ENCODE measurements around the gene PRKAG2.

Gene PRKAG2

DNA sequence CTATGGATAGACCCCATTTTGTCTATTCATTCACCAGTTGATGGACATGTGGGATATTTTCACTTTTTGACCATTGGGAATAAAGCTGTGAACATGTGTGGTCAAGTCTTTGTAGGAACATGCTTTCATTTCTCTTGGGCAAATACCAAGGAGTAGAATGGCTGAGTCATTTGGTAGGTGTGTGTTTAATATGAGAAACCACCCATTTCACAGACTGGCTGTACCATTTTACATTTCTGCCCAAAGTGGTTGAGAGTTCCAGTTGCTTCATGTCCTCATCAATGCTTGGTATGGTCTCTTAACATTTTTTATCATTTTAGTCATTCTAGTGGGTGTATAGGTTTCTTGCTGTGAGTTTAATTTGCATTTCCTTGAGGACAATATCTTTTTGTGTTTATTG, 232.4 kb downstream of the PRKAG2 start:
- no peak for DNase-seq (ENCODE audit: low read depth)

DNA sequence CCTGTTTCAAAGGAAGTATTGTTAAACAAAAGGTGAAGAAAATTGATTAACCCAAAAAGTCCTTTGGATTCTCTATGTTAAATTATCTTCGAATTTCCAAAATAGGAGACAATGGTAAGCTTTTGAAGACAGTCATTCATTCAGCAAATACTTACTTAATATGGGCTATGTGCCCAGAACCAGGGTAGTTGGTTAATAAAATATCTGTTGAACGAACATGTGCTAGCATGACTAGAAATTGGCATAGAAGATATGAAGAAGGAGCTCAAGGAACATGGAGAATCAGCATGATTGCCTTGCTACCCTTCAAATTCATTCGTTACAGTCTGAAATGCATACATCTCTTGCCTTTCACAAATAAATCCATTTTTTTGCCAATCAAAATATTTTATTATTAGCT, 234.2 kb downstream of the PRKAG2 start:
- no peak for DNase-seq (ENCODE audit: low read depth)

DNA sequence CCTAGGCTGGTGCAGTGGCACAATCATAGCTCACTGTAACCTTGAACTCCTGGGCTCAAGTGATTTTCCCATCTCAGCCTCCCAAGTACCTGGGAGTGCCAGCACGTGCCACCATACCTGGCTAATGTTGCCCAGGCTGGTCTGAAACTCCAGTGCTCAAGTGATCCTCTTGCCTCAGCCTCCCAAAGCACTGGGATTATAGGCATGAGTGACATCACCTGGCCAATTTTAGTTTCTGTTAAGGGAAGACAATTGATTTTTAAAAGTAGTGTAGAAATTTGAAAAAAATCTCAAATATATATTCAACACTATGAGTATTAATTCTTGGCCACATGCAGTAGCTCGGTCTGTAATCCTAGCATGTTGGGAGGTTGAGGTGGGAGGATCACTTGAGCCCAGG, 235.3 kb downstream of the PRKAG2 start:
- DNase-seq (ENCODE audit: low read depth) = no peak

DNA sequence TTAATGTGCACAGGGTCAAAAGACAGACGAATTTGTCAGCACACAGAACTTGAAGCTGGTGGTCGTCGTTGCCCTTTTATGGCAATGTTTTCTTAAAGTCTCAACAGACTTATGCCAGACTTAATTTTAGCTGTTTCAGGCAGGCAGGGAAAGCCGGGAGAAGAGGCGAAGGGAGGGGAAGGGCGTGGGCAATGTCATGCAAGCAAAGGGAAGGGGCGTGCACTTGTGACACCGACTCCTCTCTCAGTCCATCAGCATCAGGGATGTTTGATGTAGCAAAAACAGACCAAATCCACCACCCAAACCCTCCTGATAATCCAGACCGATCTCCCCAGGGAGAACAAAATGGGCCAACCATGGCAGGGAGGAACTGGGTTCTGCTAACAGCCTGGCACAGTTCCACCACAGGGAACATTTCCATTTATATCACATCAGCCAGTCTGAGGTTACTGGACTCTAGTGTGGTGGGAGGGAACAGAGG, 239.1 kb downstream of the PRKAG2 start:
- no peak for DNase-seq (ENCODE audit: low read depth)

DNA sequence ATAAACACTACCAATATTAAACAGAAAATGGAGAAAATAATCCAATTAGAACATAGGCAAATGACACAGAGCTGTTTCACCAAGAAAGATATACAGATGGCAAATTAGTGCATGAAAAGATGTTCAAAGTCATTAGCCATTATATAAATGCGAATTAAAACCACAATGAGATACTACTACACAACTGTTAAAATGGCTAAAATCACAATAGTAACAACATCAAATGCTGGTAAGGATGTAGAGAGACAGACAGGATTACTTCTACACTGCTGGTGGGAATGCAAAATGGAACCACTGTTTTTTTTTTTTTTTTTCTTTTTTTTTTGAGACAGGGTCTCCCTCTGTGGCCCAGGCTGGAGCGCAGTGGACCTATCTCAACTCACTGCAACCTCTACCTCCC, 242.3 kb downstream of the PRKAG2 start:
- DNase-seq (ENCODE audit: low read depth) = no peak

DNA sequence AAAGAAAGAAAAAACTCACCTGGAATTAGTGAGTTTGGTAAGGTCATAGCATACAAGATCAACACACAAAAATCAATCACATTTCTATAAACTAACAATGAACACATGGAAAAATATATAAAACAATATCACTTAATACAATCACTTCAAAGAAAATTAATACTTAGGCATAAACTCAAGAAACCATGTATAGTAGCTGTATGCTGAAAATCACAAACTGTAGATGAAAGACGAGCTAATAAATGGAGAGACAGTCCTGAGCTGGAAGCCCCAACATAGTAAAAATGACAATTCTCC, 243.5 kb downstream of the PRKAG2 start:
- no peak for DNase-seq (ENCODE audit: low read depth)

DNA sequence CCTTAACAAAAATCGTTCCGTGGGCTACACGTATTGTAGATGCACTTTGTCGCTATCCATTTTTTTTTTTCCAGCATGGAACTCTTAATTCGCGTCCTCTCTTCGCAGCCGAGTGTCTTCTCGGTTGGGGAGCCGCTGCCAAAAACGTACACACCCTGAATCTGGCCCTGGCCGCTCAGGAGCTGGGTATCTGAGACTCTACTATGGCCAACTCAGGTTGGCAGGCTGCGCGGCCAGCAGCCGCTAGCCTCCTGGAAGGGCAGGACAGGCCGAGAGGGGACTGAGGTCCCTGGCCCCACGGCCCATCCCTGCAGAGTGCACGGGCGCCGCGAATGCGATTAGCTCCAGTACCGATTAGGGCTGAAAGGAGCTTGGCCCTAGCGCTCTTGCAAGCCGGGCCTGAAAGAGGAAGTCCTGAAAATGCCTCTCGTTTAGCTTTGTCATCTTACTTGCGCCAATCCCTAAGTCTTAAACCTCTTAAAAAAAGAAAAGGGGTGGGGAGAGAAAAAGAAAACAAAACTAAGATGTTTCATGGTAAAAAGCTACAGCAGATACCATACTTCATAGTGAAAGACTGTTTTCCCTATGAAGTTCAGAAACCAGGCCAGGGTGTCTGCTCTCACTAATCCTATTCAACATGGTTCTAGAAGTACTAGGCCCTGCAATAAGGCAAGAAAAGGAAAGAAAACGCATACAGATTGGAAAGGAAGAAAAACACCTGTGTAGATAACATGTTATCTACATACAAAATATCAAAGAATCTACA, 244.0 kb downstream of the PRKAG2 start:
- DNase-seq (ENCODE audit: low read depth) = peak; percentile 30

DNA sequence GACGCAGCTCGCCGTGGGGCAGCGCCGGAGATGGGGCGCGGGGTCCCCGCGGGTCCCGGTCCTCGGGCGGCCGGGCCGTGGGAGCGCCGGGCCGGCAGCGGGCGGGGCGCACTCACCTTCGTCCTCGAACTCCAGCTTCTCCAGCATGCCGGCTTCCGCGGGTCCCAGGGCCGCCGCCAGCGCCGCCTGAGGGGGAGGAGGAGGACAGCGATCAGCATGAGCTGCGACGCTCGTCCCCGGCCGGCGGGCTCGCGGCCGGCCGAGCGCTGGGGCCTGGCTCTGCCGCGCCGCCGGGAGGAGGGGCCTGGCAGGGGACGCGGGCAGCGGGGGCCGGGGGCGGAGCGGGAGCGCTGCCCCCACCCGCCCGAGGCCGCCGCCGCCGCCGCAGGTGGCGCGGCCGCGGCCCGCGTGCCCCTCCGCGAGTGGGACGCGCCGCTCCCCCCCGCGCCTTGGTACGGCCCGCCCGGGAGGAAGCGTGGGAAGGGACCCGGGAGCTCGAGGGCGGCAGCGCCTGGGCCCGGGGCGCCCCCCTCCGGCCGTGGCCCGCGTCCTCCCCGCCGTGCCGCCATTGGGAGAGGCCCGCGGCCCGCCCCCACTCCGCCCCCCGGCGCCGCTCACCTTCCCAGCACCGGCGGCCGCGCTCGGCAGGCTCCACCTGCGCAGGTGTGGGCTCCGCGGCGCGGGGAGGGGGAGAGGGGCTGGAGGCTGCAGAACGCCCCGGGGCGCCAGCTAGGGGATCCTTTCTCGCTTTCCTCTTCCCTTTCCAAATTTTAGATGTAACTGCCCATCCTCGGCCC, 244.8 kb downstream of the PRKAG2 start:
- DNase-seq (ENCODE audit: low read depth) = peak; percentile 92

DNA sequence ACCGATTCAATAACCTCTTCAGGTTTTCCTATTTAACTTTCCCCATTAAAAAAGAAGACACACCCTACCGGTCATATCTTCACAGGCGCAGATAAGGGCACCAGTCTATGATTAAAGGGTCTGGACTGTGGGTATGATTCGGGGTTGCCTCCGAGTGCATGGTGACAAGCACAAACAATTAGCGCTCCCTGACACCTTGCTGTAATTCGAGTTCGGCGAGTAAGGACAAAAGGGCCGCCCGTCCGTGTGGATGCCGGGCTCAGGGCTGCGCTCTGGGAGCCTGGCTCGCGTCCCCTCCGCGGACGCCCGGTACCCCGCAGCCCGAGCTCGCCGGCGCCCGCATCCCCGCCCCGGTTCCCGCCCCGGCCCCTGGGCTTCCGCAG, 245.4 kb downstream of the PRKAG2 start:
- no peak for DNase-seq (ENCODE audit: low read depth)

DNA sequence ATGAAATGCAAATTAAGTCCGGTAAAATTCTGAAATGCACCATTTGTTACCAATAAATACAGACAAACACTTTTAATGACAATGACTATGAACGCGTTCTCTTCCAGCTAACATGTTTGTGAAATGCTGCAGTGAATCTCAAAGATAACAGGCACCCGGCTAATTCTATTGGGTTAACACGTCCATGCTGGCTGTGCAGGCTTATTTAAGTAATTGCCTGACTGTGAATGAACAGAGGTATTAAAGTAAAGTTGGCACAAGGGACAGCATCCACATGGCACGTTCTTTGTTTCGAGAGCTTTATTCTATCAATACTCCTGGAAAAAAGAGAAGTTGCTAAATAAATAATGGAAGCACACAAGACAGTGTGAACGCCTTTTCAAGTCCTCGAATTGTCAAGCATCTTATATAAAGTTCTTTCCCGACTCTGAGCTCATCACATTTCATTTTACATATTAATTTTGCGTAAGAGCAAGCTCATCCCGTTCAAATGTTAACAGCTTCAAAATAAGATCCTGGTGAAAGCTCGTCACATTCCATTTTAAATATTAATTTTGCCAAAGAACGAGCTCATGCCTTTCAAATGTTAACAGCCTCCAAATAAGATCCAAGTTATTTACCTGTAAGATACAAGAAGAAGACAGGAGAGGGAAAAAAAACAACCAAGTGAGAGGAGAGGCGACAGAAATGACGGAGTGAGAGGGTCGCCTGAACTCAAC, 245.9 kb downstream of the PRKAG2 start:
- no peak for DNase-seq (ENCODE audit: low read depth)

DNA sequence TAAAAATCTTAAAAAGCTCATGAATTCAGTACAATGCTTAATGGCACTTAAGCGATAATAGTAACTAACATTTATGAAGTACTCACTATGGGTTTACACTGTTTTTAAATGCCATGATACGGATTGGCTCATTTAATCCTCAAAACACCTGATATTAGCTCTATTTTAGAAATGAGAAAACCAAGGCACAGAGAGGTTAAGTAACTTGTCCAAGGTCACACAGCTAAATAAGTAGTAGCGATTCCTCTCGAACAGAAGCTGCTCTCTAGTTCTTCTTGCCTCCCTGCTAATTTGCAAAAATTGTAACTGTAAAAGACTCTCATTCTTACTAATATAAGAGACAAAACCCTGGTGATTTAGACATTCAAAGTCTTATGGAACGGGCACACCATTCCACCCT, 246.6 kb downstream of the PRKAG2 start:
- no peak for DNase-seq (ENCODE audit: low read depth)

DNA sequence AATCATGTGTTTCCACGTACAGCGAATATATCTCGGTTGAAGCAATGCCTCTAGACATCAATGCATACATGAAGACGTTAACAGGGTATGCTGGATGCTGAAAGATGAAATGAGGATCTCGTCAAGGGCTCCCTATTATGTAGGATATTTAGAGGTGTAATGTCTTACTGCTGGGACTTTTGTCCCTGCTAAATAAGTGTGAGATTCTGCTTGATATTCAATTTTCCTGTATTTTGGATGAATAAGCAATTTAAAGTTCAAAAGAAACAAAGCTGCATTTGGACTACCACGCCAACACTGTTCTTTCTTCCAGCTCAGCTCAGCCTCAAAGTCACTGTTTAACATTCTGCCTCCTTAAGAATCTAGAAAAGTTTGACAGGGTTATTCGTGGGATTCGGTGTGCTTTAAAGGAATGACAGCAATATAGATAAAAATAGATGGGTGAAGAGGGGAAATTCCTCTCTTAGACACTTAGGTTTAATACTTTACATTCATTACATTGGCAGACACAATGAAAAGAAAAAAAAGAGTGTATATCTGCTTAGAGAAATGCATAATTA, 247.1 kb downstream of the PRKAG2 start:
- DNase-seq (ENCODE audit: low read depth) = no peak

DNA sequence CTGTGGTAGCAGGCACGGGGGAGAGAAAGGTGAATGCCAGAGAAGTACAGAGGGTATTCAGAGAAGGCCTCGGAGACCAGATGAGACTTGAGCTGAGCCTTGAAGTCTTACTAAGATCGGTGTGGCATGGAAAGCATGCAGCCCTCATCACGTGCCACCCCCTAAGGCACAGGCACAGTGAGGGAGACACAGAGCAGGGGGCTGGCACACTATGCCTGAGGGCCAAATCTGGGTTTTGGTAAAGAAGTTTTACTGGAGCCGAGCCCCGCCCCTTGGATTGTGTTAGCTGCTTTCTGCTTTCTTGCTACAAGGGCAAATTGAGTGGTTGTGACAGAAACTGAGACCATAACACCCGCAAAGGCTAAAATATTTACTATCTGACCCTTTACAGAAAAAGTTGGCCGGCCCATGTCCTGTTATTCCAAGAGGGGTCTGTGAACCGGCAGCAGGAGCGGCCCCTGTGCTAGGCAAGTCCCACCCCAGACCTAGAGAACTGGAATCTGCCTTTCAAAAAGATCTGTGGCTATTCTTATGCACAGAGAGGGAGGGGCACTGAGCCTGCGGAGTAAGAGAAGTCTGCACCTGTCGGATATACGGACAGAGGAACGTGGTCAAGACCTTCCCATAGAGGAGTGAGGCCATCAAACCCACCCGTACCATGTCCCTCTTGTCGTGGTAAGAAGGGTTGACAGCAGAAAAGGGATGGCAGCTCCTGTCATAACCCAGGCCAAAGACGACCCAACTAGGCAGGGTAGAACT, 247.9 kb downstream of the PRKAG2 start:
- DNase-seq (ENCODE audit: low read depth) = no peak

DNA sequence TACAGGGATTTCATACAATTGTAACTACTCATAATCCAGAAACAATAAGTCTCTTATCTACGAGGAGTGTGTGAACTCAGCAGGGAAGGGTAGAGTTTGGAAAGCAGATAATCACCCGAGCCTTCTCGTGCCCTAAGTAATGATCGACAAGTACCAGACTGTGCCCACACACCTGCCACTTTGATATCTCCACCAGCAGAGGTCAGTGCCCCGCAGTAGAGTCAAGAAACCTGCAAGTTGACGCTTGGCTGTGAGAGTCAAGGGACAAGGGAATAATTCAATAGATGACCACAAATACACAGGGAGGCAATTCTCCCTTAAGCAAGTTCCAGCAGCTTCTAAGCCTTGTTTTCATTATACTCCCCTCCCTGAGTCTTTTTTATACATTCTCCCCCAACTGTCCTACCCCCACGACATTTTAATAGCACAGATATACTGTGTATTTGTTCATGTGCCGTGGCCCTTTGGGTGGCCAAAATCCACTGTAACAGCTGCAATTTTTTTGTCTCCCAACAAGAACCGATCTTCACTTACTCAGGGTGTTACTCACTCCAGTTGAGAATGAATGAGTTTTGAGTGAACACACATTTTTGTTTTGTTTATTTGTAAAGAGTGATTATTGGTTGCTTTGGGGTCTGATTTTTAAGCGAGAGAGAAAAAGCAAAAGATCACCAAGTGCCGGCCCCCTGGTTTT, 250.3 kb downstream of the PRKAG2 start:
- no peak for DNase-seq (ENCODE audit: low read depth)

DNA sequence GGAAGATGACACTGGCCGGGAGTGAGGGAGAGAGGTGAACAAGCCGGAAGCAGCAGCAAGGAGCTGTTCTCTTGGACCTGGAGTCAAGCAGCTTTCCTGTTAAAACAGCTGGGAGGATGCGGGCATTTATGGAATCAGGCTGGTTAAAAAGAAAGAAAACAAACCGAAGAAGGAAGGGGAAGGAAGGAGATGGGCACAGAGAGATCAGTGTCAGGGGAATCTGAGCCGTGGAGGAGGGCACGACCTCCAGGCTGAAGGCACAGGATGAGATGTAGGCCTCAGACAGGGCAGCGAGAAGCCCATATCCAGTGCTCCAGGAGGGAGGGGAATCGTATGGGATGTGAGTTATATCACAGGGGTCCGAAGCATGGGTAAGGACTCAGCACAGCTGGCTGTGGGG, 251.3 kb downstream of the PRKAG2 start:
- DNase-seq (ENCODE audit: low read depth) = no peak

DNA sequence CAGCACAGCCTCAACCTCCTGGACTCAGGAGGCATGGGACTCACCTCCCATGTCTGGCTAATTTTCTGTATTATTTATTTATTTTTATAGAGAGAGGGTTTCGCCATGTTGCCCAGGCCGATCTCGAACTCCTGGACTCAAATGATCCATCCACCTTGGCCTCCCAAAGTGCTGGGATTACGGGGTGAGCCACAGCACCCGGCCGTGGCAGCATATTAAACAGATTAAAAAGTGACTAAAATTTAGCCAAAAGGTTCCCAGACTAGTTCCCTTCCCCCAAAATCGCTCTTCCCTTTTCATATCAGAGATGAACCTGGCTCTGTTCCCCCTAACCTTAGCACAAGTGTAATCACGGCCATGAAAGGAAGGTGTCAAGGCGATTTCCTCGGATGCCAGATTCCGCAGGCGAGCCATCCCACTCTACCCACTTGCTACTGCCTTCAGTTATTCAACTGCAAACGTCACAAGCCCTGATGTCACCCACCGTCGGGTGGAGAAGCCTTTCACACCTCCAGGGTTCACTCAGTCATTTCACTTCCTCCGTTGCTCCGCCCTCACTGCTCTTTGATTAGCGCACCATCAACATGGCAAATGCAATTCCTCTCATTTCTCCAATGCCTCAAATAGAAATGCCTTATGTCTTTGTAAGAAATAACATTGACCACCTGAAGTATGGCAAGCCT, 252.5 kb downstream of the PRKAG2 start:
- no peak for DNase-seq (ENCODE audit: low read depth)

DNA sequence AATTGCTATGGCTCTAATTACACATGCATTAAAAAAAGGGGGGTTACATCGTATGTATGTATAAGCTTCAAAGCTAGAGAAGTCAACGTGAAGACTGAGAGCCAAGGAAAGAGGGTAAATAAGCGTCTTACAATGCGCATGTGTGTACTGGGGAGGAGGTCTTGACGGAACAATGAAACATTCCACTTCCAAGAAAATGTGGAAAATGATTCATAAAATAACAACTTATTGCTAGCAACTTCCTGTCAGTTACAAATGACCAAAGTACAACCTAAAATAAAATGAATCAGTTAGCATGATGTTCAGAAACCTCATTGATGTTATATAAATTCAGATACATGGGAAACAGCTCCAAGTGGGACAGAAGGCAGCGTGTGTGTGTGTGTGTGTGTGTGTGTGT, 253.1 kb downstream of the PRKAG2 start:
- no peak for DNase-seq (ENCODE audit: low read depth)

DNA sequence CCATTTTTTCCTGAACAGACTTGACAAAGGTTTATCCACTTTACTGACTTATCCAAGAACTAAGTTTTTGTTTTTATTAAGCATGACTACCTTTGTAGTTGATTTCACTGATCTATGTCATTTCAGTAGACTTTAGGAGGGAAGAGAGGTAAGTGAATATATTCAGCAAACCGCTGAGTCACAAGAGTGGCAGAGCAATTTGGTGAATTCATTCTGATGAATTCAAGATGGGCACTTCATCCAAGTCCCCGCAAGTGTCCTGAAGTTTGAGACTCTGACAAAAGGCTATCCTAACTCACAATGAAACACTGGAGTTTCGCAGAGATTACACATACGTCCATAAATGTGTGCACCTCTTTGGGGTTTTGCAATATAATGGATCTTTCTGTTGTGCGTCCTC, 255.0 kb downstream of the PRKAG2 start:
- no peak for DNase-seq (ENCODE audit: low read depth)

DNA sequence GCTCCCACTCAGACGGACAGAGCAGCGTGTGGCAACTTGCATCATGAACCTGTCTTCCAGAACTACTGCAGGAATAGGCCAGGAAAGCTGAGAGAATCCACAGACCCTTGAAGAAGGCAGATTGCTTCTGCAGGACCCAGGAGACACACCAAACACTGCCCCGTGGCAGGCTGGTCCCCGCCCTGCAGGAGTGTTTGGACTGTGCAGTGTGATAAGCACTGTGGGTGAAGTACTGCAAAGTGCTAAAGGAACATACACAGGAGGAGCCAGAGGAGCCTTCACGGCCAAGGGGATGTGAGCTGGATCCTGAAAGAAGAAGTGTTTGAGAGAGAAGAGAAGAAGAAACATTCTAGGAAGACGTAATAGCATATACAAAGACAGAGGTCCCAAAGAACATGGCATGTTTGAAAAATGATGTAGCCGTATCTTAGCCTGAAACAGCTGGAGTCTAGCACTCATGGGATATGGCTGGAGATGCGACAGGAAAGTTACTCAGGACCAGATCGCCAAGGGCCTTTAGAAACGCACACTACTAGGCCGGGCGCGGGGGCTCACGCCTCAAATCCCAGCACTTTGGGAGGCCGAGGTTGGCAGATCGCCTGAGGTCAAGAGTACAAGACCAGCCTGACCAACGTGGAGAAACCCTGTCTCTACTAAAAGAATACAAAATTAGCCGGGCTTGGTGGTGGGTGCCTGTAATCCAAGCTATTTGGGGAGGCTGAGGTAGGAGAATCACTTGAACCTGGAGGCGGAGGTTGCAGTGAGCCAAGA, 260.3 kb downstream of the PRKAG2 start:
- DNase-seq (ENCODE audit: low read depth) = no peak

DNA sequence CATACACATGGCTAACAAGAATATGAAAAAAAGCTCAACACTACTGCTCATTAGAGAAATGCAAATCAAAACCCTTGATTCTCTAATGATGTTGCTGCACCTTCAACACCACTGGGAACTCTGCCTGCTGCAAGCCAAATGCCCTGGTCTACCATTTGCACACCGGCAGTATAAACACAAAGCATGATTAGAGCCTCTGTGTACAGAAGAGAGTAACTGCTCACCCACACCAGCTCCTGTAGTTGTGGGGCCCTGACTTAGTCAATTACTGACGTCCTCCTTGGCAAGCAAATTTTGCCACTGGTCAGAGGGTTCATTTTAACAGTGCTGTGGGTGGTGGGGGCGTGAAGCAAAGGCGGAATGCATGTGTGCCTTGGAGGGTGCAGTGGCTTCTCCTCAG, 261.1 kb downstream of the PRKAG2 start:
- no peak for DNase-seq (ENCODE audit: low read depth)
